Pulmonary artery endothelial cell (primary cell): ENCODE data around the gene ITPK1. TPM values are rescaled to one million over a fixed set of nuclear protein-coding genes. Genes with fewer than 3 reads are reported as not detected.

ENCODE experiments used
- DNase-seq: peaks from one replicate; pipeline ENCODE4 v3.0.0-alpha.2; 2011; ENCODE audit warnings: low read depth, low spot score
- total RNA-seq: library from RNA; depleted of rRNA; stranded (reverse); fragments of >200 nt; gene quantifications from 2 replicates; pipeline ENCODE4 v1.2.3, GENCODE V29; 2014

Gene ITPK1
- total RNA-seq, 1 donor from 2014 or later = 28.1 TPM

- DNase-seq = no peak
These were observed 217.7 kb downstream of the ITPK1 start for GRCh38 chr14:92897922-92898565.

- no peak for DNase-seq
These were observed 220.3 kb downstream of the ITPK1 start for GRCh38 chr14:92895352-92895878.

GRCh38 chr14:92892589-92892988 lies 223.1 kb downstream of the ITPK1 start:
- DNase-seq = no peak

GRCh38 chr14:92890830-92891588 lies 224.7 kb downstream of the ITPK1 start:
- no peak for DNase-seq

- no peak for DNase-seq
These were observed 226.8 kb downstream of the ITPK1 start for GRCh38 chr14:92888896-92889295.

- DNase-seq = no peak
These were observed 228.6 kb downstream of the ITPK1 start for GRCh38 chr14:92887157-92887556.

Other genes with a start within 250 kb of the ITPK1 start
- not detected in 2 replicates for gene CHGA, start 192.8 kb downstream of the ITPK1 start, total RNA-seq
- gene MOAP1, start 69.0 kb upstream of the ITPK1 start, total RNA-seq = 16.4 and 20.8 TPM in 2 replicates
- gene LYSET, start 69.4 kb upstream of the ITPK1 start, total RNA-seq = 13.5 and 14.0 TPM in 2 replicates
- gene GON7, start 91.1 kb upstream of the ITPK1 start, total RNA-seq = 16.6 and 18.7 TPM in 2 replicates
- 46.1 and 80.3 TPM in 2 replicates for gene UBR7, start 91.3 kb upstream of the ITPK1 start, total RNA-seq
- gene BTBD7, start 217.1 kb upstream of the ITPK1 start, total RNA-seq = 31.1 and 32.6 TPM in 2 replicates
- not detected in 2 replicates for gene COX8C, start 231.3 kb upstream of the ITPK1 start, total RNA-seq